K562 (cell line): ENCODE data around the gene CTIF. TPM values are rescaled to one million over a fixed set of nuclear protein-coding genes. Genes with fewer than 3 reads are reported as not detected.

Experiments used
- ATAC-seq: fragments of 200-7000 bp; cut with Tn5 transposase; 3 replicates; pipeline ENCODE4 v1.9.1; 2020; ENCODE audit warnings: moderate library complexity
- BruUV-seq: library from RNA; stranded (reverse); fragments of 400-500 nt; replicated peaks from 2 replicates; lab custom pipeline; 2021; lab: Mats Ljungman, UMichigan
- CTCF ChIA-PET: fragments of 300-600 bp; formaldehyde crosslinking; extraction: SDS; loops from one replicate; lab custom pipeline; 2021; ENCODE audit warnings: low intra/inter-chr PET ratio; lab: Yijun Ruan, JAX
- POLR2A ChIA-PET: fragments of 300-600, 350-650 bp; sonication (Branson Sonifier 250); formaldehyde crosslinking; extraction: SDS; loops from one replicate; lab custom pipeline; 2021; ENCODE audit warnings: antibody characterized with exemption, inconsistent platforms; lab: Yijun Ruan, JAX
- DNase-seq, 4 experiments: peaks; one replicate each; pipeline versions ENCODE4 v3.0.0 to v3.0.0-alpha.2; 2011 to 2018; ENCODE audit warnings: low spot score in 3 of 4, mixed read lengths in 3 of 4; ENCODE audit errors: extremely low read depth in 1 of 4
- FAIRE-seq: peaks from 2 replicates; lab custom pipeline; 2011; peaks lifted over from hg19 to GRCh38; lab: Jason Lieb, UNC
- H2AFZ ChIP-seq: 2 replicates; pipeline ENCODE4 v1.6.0; 2011; ENCODE audit warnings: low read depth, low read length, control low read depth, inconsistent platforms
- H3K27ac ChIP-seq: fragments of 200-600 bp; 3 replicates; pipeline ENCODE4 v1.8.0; 2011; ENCODE audit warnings: low read depth, mild to moderate bottlenecking, control low read depth, inconsistent platforms, low read length, moderate library complexity, mixed read lengths; ENCODE audit errors: extremely low read depth
- H3K27me3 ChIP-seq, 2 experiments: fragments of 300-600 bp in 1 of 2; 2 replicates in 1 of 2; 3 replicates in 1 of 2; pipeline versions ENCODE4 v1.6.0 to v1.8.0; 2011; ENCODE audit warnings: inconsistent platforms in 2 of 2, low read length in 2 of 2, mild to moderate bottlenecking in 1 of 2, mixed read lengths in 1 of 2, moderate library complexity in 1 of 2; ENCODE audit not compliant: control insufficient read depth in 2 of 2, insufficient read depth in 2 of 2
- H3K36me3 ChIP-seq: fragments of 300-600 bp; 3 replicates; pipeline ENCODE4 v1.8.0; 2011; ENCODE audit warnings: mild to moderate bottlenecking, low read length, inconsistent platforms; ENCODE audit not compliant: control insufficient read depth, insufficient read depth
- H3K4me1 ChIP-seq, 2 experiments: fragments of 200-600 bp in 1 of 2; replicated peaks in 1 of 2; 2 replicates in 1 of 2; 3 replicates in 1 of 2; pipeline versions ENCODE4 v1.5.1 to v1.8.0; 2011; ENCODE audit warnings: inconsistent platforms in 2 of 2, low read length in 2 of 2, mild to moderate bottlenecking in 1 of 2, mixed read lengths in 1 of 2, moderate library complexity in 1 of 2; ENCODE audit not compliant: control insufficient read depth in 2 of 2, insufficient read depth in 2 of 2
- H3K4me2 ChIP-seq: 2 replicates; pipeline ENCODE4 v1.6.1; 2011; ENCODE audit warnings: low read length, control low read depth, inconsistent platforms, mixed read lengths; ENCODE audit not compliant: insufficient read depth
- H3K4me3 ChIP-seq: fragments of 200-600 bp; sonication (generic), shearing (Covaris generic); 2 replicates; pipeline ENCODE4 v1.5.1; 2016; ENCODE audit warnings: control low read depth, inconsistent platforms
- H3K79me2 ChIP-seq: fragments of 200-600 bp; 3 replicates; pipeline ENCODE4 v1.8.0; 2011; ENCODE audit warnings: low read length, inconsistent platforms; ENCODE audit not compliant: control insufficient read depth, insufficient read depth
- H3K9ac ChIP-seq, 2 experiments: 2 replicates each; pipeline versions ENCODE4 v1.6.0 to v1.6.1; 2011; ENCODE audit warnings: low read depth in 2 of 2, low read length in 2 of 2, control low read depth in 1 of 2, inconsistent platforms in 1 of 2, mild to moderate bottlenecking in 1 of 2, mixed read lengths in 1 of 2; ENCODE audit not compliant: insufficient read depth in 1 of 2
- H3K9me1 ChIP-seq: one replicate; pipeline ENCODE4 v1.6.0; 2011; ENCODE audit warnings: inconsistent platforms, mild to moderate bottlenecking, low read length, moderate library complexity; ENCODE audit not compliant: control insufficient read depth, insufficient read depth
- H3K9me3 ChIP-seq: replicated peaks from 2 replicates; pipeline ENCODE4 v1.5.1; 2011; ENCODE audit warnings: low read depth, low read length, inconsistent platforms; ENCODE audit not compliant: control insufficient read depth, insufficient read depth
- H4K20me1 ChIP-seq: replicated peaks from 2 replicates; pipeline ENCODE4 v1.6.1; 2011; ENCODE audit warnings: low read length, inconsistent platforms, mixed read lengths; ENCODE audit not compliant: control insufficient read depth, insufficient read depth
- ARID1B ChIP-seq: fragments of 450-650 bp; IDR thresholded peaks from 2 replicates; pipeline ENCODE4 v1.6.1; 2016; ENCODE audit warnings: antibody characterized with exemption, mild to moderate bottlenecking, inconsistent platforms
- NR2C2 ChIP-seq, 2 experiments: fragments of 200-800 bp in 1 of 2; sonication (Bioruptor generic) in 1 of 2; sonication (generic) in 1 of 2; formaldehyde crosslinking in 1 of 2; IDR thresholded peaks; 2 replicates each; pipeline versions ENCODE4 v1.6.1 to v1.8.0; 2016 to 2022; ENCODE audit warnings: mild to moderate bottlenecking in 1 of 2, missing compliant biosample characterization in 1 of 2, missing genetic modification characterization in 1 of 2, missing genetic modification reagents in 1 of 2
- POLR2G ChIP-seq: fragments of 200-400 bp; formaldehyde crosslinking; IDR thresholded peaks from 2 replicates; pipeline ENCODE4 v1.6.1; 2017; ENCODE audit warnings: low read depth, mild to moderate bottlenecking, antibody characterized with exemption, low read length, moderate library complexity
- RBM34 ChIP-seq: fragments of 200-400 bp; formaldehyde crosslinking; IDR thresholded peaks from 2 replicates; pipeline ENCODE4 v1.6.1; 2018; ENCODE audit warnings: low read length, borderline replicate concordance; ENCODE audit not compliant: insufficient read depth
- SFPQ ChIP-seq: fragments of 200-400 bp; formaldehyde crosslinking; IDR thresholded peaks from 2 replicates; pipeline ENCODE4 v1.6.1; 2017; ENCODE audit warnings: mild to moderate bottlenecking, low read depth, low read length, moderate library complexity
- SMARCA4 ChIP-seq: fragments of 450-650 bp; IDR thresholded peaks from 2 replicates; pipeline ENCODE4 v1.6.1; 2016
- SOX6 ChIP-seq: fragments of 450-650 bp; IDR thresholded peaks from 2 replicates; pipeline ENCODE4 v1.6.1; 2014; ENCODE audit warnings: mild to moderate bottlenecking
- TAF15 ChIP-seq: fragments of 200-400 bp; formaldehyde crosslinking; IDR thresholded peaks from 2 replicates; pipeline ENCODE4 v1.6.1; 2017; ENCODE audit warnings: mild to moderate bottlenecking, low read depth, low read length, moderate library complexity
- ZBTB26 ChIP-seq: fragments of 450-650 bp; formaldehyde crosslinking; IDR thresholded peaks from 2 replicates; pipeline ENCODE4 v1.4.0; 2022; ENCODE audit warnings: missing genetic modification characterization
- WGBS: fragments of 100-300 bp; shearing (Covaris generic); methylation state at CpG from one replicate; pipeline ENCODE4 v1.1.6; 2016; ENCODE audit warnings: low coverage, mixed read lengths; ENCODE audit not compliant: insufficient coverage; ENCODE audit errors: missing lambda C conversion rate; 5-methylcytosine and 5-hydroxymethylcytosine counted together
- in situ Hi-C: fragments of 300-500 bp; cut with MboI; formaldehyde crosslinking; loops from 4 replicates; pipeline ENCODE4 v1.15.0; 2018; ENCODE audit warnings: inconsistent platforms, mixed read lengths
- intact Hi-C: fragments of 100-400 bp; cut with micrococcal nuclease; formaldehyde crosslinking; loops from 2 replicates; pipeline ENCODE4 v1.14.2; 2022
- polyA plus RNA-seq, 8 experiments: library from polyadenylated mRNA; depleted of rRNA in 4 of 8; stranded (reverse) in 5 of 8; unstranded in 3 of 8; fragments of >200 nt; fragmentation: Nextera tagmentation in 2 of 8; fragmentation: Illumina TruSeq in 1 of 8; extraction: Ambion mirVana in 2 of 8; extraction: Trizol in 1 of 8; gene quantifications; 2 replicates each; pipeline versions ENCODE4 v1.2.1 to v1.2.3, GENCODE V29; 2011 to 2014; ENCODE audit warnings: inconsistent platforms in 1 of 8, missing spikeins in 1 of 8
- total RNA-seq, 7 experiments: library from RNA; depleted of rRNA in 6 of 7; stranded (reverse); fragments of >200 nt in 6 of 7; fragmentation: Illumina TruSeq in 2 of 7; extraction: Trizol in 2 of 7; gene quantifications; 2 replicates each; pipeline versions ENCODE4 v1.2.1 to v1.2.3, GENCODE V29; 2011 to 2021; ENCODE audit warnings: low replicate concordance in 1 of 7

The CTIF gene
- total and polyA plus RNA-seq, 9 of the 15 experiments (the other 6 are each of a cell fraction or from before 2014, with no cell fraction given) = 0.17 to 11.5 (median 2.2) TPM

GRCh38 chr18:48845174-48845573 is 306.3 kb downstream of the CTIF start (continued):
- TF ChIP-seq SMARCA4 (peak; percentile 21; the same call in 1 of the 2 replicates), TAF15 (no peak), SFPQ (no peak), ARID1B (peak; percentile 38; the same call in 1 of the 2 replicates), SOX6 (peak; percentile 45; the same call in 1 of the 2 replicates), NR2C2 (CRISPR knock-in tag; IDR thresholded peaks at IDR 0.05) (no peak), NR2C2 (tag; IDR thresholded peaks at IDR 0.05) (peak; percentile 52; the same call in 1 of the 2 replicates), RBM34 (no peak)

- H3K9me1 ChIP-seq = no peaks in the 10 kb centered on the region
- TF ChIP-seq POLR2G (no peak), ZBTB26 (0 out of 2 replicates have a peak, but pooled peaks have one; percentile 20)
- TF ChIP-seq, all 486 proteins: peak for 1
- in situ Hi-C loops (no loop called here), intact Hi-C loops (no loop called here)
- no peak overlapping the region for H3K4me2 ChIP-seq
- no peak overlapping the region for H3K4me3 ChIP-seq
- 0 out of 2 replicates have a peak, but pooled peaks cover 5% of the 10 kb centered on the region for H4K20me1 ChIP-seq
- H3K9ac ChIP-seq = no peak overlapping the region
- FAIRE-seq = no peak
- no peak for ATAC-seq
- no peak overlapping the region for H3K27ac ChIP-seq
- no peaks in the 10 kb centered on the region for H3K36me3 ChIP-seq
- no peaks in the 10 kb centered on the region for H3K9me3 ChIP-seq
- ChIA-PET POLR2A (no interaction called here), CTCF (no interaction called here)
- no peak for DNase-seq
- no peak overlapping the region for H2AFZ ChIP-seq
- peaks cover 36 to 48% of the 10 kb centered on the region in 2 experiments for H3K4me1 ChIP-seq
- BruUV-seq = no TSS peak
- H3K79me2 ChIP-seq = no peaks in the 10 kb centered on the region
- 59% methylated on average over 2 of the region's 2 CpGs for WGBS
- no peaks in the 10 kb centered on the region for H3K27me3 ChIP-seq
These were observed 307.6 kb downstream of the CTIF start for GRCh38 chr18:48846423-48846932.
